LNCaP clone FGC (cell line): ENCODE results near the gene EMSY.

Source experiments
- DNase-seq: peaks from one replicate; pipeline ENCODE4 v3.0.0-alpha.2; 2011; ENCODE audit warnings: low read depth
- H3K4me3 ChIP-seq: 2 replicates; pipeline ENCODE4 v1.5.1; 2011; ENCODE audit warnings: mild to moderate bottlenecking, low read depth, low read length, control low read depth
- TF ChIP-seq, protein P1 (sequence below): IDR thresholded peaks from 2 replicates; pipeline ENCODE4 v1.5.1; 2012; ENCODE audit warnings: mild to moderate bottlenecking; ENCODE audit not compliant: control insufficient read depth, insufficient read depth; ENCODE audit errors: extremely low read depth

Gene EMSY

DNA sequence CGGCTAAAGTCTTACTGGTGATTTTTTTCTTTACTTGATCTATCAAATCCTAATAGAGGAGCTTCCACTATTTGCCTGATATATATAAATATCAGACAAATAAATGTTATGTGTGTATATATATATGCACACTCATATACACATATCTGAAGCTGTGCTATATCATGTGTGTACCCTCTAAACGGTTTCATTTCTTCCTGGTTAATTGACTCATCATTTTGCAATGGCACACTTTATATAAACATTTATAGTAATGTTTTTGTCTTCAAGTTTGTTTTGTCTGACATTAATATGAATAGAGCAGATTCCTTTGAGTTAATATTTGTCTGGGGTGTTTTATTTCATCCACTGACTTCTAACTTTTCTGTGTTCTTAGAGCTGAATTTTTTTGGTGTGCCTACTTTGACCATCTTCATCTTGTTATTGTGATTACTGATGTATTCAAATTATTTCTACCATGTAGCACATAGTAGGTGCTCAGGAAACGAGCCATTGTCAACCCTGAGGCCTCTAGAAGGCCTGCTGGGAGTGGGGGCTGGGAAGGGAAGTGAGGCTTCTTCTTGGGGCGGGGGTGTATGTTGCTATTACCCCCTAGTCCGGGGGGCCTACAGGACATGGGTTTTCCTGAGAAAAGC lies 143.1 kb downstream of the EMSY start:
- DNase-seq, result no peak
- TF ChIP-seq, protein P1, sequence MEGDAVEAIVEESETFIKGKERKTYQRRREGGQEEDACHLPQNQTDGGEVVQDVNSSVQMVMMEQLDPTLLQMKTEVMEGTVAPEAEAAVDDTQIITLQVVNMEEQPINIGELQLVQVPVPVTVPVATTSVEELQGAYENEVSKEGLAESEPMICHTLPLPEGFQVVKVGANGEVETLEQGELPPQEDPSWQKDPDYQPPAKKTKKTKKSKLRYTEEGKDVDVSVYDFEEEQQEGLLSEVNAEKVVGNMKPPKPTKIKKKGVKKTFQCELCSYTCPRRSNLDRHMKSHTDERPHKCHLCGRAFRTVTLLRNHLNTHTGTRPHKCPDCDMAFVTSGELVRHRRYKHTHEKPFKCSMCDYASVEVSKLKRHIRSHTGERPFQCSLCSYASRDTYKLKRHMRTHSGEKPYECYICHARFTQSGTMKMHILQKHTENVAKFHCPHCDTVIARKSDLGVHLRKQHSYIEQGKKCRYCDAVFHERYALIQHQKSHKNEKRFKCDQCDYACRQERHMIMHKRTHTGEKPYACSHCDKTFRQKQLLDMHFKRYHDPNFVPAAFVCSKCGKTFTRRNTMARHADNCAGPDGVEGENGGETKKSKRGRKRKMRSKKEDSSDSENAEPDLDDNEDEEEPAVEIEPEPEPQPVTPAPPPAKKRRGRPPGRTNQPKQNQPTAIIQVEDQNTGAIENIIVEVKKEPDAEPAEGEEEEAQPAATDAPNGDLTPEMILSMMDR, result no peak
- H3K4me3 ChIP-seq, result no peak overlapping the region

DNA sequence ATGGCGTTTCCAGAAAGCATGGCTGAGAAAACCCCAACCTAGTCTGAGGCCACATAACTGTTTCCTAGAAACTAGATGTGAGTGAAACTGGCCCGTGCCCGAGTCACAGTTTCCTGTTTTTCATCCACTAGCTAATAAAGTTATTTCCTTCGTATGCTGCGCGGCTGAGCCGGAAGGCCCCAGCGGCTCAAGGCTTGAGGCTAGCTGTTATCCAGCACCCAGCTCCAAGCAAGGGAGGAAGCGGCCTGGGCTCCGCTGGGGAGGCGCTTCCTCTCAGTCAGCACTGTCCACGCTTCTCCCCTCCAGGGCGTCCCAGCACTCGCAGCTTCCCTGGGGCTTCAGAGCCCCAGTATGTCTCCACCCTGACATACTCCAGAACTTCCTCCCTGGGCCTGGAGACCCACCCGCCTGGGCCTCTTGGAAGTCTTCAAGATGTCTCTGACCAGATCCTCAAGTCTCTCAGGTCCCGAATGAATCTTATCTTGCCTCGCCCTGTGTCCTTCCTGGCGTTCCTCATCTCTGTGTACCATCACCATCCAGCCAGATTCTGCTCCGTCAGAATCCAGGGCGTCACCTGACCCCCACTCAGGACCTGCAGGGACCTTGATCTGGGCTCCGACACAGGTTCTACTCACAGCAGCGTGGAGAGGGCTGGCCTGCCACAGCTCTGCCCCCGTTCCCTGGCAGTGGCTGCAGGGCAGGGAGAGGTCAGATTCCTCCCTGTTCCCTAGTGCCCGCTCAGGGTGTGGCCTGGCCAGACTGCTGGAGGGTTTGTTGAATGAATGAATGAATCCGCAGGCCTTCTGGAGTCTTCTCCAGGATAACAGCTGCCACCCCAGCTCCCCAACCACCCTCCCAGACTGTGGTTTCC lies 143.9 kb downstream of the EMSY start:
- no peak overlapping the region for H3K4me3 ChIP-seq
- TF ChIP-seq, protein P1, result no peak
- no peak for DNase-seq

DNA sequence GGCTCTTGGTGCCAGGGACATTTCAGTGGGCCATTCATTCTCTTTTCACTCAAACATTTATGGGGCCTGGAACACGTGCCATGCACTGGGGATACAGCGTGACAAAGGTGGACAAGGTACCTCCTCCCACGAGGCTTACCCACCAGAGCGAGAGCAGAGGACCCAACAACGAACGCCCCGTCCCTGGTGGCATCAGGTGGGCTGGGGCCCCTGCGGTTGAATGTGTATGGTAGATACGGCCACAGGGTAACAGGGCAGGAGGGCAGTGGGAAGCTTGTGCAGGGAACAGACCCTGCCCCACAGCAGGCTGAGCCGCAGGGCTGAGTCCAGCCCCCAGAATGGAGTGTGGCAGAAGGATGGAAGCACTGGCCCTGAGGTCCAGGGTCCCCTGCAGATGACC lies 144.7 kb downstream of the EMSY start:
- TF ChIP-seq, protein P1, result no peak
- no peak overlapping the region for H3K4me3 ChIP-seq
- no peak for DNase-seq

DNA sequence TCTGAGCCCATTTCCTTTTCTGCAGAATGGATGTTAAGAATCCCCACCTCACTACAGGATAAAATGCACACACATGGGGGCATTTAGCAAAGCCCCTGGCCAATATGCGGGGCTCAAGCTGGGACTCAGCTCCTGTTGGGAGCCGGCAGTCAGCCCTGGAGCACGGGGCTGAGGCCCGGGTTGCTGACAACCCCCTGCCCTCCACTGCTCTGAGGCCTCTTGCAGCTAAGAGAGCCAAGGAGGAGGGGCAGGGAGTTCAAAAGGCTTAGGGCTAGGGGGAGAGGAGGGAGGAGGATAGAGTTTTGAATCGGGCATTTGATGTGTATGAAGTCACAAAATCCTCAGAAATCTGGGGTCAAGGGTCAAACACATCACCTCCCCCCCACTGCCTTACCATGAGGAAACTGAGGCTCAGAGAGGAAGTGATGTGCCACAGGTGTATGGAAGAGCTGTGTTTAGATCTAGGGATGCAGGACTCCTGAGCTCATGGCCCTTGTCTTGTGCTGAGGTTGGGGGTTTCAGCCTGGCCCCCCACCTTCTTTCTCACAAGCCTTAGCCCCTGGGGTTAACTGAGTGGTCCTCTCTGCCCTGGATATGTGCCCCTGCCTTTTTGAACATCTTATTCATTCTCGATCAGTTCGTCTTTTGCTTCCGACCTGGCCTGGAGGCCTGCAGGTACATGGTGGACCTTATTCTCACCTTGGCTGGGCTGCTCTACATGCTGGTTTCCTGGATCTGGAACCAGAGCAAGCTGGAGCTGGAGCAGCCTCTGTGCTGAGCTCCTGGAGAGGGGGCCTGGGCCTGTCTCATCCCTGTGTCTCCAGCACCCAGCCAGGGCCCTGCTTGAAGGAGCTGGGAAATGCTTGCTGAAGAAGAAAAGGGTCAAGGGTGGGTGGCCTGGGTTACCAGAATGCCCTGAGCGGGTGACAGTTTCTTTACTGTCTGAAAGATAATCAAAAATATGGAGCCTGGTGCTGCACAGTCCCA lies 145.4 kb downstream of the EMSY start:
- TF ChIP-seq, protein P1, result no peak
- no peak overlapping the region for H3K4me3 ChIP-seq
- no peak for DNase-seq

DNA sequence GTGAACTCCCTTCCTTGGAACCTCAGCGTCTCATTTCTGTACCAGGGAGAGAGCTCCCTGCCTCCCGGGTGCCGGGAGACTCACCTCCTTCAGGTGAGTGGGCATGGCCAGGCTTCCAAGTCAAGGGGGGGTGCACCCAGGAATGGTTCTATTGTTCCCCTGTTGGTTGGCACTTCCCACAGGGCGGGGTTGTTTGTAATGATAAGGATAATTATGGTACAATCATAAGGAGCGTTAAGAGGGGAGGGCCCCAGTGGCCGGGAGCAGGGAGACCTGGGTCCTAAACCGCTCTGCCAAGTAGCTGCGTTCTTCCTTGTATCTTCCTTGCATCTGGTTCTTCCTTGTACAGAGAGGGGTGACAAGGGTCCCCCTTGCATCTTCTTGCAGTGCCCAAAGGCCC lies 146.6 kb downstream of the EMSY start:
- no peak overlapping the region for H3K4me3 ChIP-seq
- no peak for DNase-seq
- TF ChIP-seq, protein P1, result no peak

DNA sequence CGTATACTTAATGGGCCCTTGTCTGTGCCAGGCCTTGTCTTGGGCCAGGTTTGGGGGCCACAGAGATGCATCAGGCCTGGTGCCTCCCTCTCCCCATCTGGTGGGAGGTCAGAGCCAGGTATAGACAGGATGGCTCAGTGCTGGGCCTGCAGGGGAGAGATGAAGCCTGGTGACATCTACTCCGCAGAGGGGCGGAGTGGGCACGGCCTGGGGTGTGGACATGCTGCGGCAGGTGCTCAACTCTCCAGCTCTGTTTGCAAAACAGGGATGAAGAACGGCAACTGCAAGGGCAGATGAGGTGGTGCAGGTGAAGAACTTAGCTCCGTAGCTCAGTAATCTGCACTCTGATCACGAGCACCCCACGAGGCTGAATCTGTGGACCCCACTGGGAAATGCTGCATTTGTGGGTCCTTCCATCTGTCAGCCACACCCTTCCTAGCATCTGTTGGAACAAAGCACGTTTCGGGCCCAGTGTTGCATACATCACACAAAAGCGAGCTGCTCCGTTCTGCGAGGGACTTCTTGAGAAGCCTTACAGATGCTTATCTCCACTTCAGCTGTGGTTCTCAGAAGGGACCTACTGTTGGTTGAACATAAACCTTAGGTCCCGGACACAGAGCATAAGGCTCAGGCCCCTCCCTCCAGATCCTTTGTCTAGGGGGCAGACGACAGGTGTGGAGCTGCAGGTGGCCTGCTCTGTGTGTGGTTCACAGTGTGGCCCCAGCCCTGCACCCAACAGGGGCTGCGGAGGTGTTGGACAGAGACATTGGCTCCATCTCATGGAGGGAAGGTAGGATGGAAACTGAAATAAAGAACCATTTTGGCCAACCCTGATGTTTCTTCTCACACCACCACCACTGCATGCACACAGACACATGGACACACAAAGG lies 147.5 kb downstream of the EMSY start:
- TF ChIP-seq, protein P1, result no peak
- DNase-seq, result no peak
- no peak overlapping the region for H3K4me3 ChIP-seq
